Cardiac septum (tissue), 1 donor: Measurements from ENCODE around the gene GRAMD1B. TPM values are rescaled to one million over a fixed set of nuclear protein-coding genes. Genes with fewer than 3 reads are reported as not detected.
A peak's percentile ranks its signal among the peaks of the same experiment; 100 is the strongest.

Experiments used
- DNase-seq: peaks from one replicate; pipeline ENCODE4 v3.0.0-alpha.2; 2020; ENCODE audit warnings: low spot score
- intact Hi-C: fragments of 100-400 bp; cut with DNase I; formaldehyde crosslinking; loops from one replicate; pipeline ENCODE4 v1.14.0; 2022
- long read RNA-seq: library from polyadenylated mRNA; unstranded; transcript quantifications from one replicate; pipeline ENCODE4 v2.0.0, GENCODE V29; 2021
- total RNA-seq: library from RNA; stranded (reverse); fragmentation: NEBNext Ultra II Directional; extraction: Animal tissue kit (Norgen Biotek cat#: 25700); gene quantifications from one replicate; pipeline ENCODE4 v1.2.1, GENCODE V29; 2021
- donor health status: DM: no; HTN: no; CAD: no.

GRAMD1B gene
- 15.3 TPM for total RNA-seq
- long read RNA-seq, partial matches to known transcripts = 1 of 13 reads
- long read RNA-seq, other reads (novel, unspliced or antisense) = 11 of 13 reads

DNA sequence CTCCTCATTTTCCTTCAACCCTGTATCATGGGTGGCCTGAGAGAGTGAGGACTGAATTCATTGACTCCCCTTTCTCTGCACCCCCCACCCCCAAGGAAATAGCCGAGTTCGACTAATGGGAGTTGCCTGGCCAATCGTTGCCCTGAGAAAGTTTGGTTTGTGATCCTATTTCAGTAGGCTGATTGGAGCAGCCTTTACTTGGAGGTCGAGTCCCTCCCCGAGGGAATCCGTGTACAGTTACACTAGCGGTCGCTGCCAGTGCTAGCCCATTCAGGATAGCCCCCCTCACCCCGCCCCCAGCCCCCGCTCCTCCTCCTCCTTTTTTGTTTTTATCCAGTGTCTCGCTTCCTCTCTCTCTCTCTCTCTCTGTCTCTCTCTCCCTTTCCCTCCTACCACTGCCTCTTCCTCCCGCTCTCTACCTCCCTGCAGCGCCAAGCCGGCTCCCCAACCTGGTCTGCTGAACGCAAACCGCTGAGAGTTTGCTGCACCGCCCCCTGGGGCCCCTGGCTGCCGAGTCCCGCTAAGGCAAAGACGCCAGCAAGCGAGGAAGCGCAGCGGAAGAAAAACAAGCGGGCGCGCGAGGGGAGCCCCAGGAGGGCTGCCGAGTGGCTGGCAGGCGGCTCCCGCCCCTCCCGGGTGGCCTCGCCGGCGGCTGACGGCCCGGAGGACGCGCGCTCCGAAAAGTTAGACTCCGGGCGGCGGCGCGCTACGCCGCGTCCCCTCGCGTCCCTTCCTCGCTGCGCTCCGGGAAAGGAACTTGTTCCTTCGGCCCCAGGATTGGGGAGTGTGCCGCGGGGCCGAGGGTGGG lies at the start of gene GRAMD1B:
TSS of gene GRAMD1B (plus strand) at position 357 of the 808 bp plus-strand sequence. CDS start 524 bp downstream, outside the sequence.
- intact Hi-C loops = no loop called here
- peak; percentile 81 for DNase-seq

- intact Hi-C loops = no loop called here
- no peak for DNase-seq
Measured at GRCh38 chr11:123381149-123381548, 48.9 kb upstream of the GRAMD1B start.

GRCh38 chr11:123381817-123382554 lies 48.1 kb upstream of the GRAMD1B start:
- no peak for DNase-seq
- intact Hi-C loops = no loop called here

- DNase-seq = no peak
- intact Hi-C loops = no loop called here
Measured at GRCh38 chr11:123382555-123383074, 47.5 kb upstream of the GRAMD1B start.

DNA sequence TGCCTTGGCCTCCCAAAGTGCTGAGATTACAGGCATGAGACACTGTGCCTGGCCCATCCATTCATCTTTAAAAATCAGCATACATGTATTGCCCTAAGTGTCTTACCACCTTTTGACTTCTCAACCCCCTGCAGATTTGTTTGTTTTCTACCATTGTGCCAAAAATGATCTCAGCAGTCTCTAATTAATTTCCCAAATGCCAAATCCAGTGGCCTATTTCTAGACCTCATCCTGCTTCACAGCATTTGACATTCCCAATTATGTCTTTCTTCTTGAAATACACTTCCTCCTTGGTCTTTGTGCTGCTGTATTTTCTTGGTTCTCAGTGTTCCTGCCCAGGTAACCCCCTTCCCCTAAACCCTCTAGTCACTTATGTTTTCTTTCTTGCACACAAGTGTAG lies 46.0 kb upstream of the GRAMD1B start:
- intact Hi-C loops = no loop called here
- DNase-seq = no peak

DNA sequence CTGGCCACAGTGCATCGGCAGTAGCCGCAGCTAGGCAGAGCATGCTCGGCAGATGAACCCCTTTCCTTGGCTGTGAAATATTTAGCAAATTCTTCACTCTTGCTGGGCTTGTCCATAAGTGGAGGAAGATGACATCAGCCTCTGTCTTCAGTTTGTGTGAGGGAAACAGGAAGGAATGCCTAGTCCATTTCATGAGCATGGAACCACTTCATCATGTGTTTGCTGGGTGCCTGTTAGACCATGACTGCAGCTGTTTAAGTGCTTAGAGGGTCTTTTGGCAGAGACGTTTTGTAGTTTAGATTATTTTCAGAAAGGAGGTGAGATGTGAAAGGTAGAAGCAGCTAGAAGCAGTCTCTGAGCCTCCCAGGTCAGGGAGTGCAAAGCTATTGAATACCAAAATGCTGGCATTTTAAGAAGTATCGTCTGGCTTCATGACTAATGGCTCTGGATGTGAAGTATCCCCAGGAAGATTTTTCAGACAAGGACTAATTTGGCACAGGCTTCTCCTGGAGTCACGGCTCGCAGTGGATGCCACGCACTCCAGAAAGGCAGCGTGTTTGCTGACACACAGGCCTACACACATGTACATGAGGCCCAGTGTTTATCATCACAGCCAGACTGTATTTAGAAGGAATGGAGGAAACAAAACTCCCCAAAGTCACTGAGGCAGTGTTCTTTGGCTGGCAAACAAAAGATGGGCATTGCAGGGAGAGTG lies 43.1 kb upstream of the GRAMD1B start:
- DNase-seq = no peak
- intact Hi-C loops = no loop called here

DNA sequence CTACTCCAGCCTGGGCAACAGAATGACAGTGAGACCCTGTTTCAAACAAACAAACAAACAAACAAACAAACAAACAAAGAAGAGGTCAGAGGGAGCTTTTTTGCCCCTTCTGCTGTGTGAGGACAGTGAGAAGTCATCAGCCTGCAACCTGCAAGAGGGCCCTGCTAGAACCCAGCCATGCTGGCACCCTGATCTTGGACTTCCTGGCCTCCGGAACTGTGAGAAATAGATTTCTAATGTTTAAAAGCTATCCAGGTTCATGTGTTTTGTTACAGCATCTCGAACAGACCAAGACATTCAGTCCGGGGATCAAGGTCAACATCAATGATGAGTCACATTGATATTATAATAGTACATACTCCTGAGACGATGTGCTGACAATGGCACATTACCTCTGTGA lies 41.4 kb upstream of the GRAMD1B start:
- intact Hi-C loops = no loop called here

GRCh38 chr11:123390146-123390545 lies 39.9 kb upstream of the GRAMD1B start:
- intact Hi-C loops = no loop called here
- DNase-seq = no peak

More for the DNA sequence above, 41.4 kb upstream of the GRAMD1B start:
- DNase-seq = no peak

DNA sequence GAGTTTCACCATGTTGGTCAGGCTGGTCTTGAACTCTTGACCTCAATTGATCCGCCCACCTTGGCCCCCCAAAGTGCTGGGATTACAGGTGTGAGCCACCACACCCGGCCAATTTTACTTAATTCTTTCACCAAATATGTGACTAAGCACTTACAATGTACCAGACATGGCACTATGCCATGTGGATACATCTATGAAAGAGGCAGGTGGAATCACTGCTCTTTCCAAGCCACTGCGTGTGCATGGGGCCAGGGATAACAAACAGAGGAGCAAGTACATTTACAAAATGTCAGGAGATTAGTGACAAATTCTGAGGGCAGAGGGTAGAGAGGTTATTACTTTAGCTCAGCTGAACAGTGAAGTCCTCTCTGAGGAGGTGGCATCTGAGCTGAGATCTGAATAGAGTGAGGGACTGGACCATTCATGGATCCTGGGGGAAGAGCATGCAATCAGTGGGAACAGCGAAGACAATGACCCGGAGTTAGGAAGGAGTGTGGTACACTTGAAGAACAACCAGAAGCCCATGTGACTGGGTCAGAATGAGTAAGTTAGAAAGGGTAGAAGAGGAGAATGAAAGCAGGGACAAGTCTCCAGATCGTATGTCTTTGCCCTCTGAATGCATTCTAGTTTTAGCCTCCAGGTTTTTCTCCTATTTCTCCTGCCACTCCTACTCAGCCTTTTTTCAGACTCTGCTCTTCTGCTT lies 38.3 kb upstream of the GRAMD1B start:
- intact Hi-C loops = no loop called here

GRCh38 chr11:123392431-123392830 lies 37.6 kb upstream of the GRAMD1B start:
- no peak for DNase-seq
- intact Hi-C loops = no loop called here

More for the DNA sequence above, 38.3 kb upstream of the GRAMD1B start:
- DNase-seq = no peak

DNA sequence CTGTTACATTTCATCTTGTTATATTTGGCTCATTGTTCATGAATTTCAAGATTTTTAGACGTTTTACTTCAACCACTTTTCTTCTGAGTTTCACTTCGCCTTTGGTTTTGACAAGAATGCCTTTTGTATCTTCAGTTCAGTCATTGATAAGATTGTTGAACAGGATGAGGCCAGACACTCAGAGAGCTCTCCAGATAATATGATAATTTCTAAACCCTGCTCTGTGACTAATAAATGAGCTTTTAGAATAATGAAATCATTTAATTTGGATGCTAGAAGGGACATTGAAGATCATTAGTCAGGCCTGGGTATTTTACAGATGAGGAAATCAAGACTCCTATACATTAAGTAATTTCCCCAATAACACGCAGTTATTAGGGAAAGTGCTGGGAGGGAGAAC lies 37.2 kb upstream of the GRAMD1B start:
- DNase-seq = no peak
- intact Hi-C loops = no loop called here

DNA sequence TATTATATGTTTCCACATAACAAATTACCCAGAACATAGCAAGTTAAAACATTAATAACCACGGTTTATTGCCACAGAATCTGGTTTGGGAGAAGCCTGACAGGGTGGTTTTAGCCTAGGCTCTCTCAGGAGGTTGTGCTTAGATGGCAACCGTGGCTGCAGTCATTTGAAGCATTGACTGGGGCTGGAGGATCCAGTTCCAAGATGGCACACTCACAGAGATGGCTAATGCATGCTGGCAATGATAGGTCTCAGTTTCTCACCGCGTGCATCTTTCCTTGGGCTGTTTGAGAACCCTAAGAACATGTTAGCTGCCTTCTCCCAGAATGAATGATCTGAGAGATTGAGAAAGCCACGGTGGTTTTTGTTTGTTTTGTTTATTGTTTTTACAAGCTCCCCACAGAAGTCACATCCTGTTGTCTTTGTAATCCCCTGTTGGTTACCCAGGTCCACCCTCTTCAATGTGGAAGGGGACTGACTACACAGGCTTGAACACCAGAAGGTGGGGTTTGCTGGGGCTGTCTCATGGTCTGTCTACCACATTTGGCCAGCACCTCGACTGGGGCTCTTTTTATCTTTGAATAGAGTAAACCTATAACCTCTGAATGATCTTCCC lies 36.6 kb upstream of the GRAMD1B start:
- no peak for DNase-seq
- intact Hi-C loops = no loop called here

DNA sequence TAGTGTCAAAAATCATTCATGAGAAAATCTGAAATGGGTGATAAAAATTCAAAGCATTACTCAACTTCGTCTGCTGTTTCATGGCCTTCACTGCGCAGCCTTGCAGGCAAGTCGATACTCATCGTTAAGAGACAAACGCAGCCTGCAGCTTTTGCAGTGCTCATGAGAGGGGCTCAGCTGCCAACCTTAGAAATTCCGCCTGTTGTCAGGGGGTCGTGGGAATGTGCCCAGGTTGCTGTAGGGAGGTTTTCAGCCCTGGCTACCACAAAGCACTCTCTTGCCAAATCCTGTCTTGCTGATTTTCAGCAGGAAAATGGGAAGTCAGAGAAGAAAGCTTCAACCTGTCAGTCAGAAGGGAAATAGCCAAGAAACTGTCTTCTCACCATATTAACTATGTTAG lies 25.4 kb upstream of the GRAMD1B start:
- intact Hi-C loops = loop anchor here (2.0 kb wide), 1 partner anchor 102 kb away; no protein-coding TSS in a partner anchor
- DNase-seq = no peak

GRCh38 chr11:123405123-123405592 lies 24.9 kb upstream of the GRAMD1B start:
- intact Hi-C loops = loop anchor here (2.0 kb wide), 1 partner anchor 102 kb away; no protein-coding TSS in a partner anchor
- no peak for DNase-seq

DNA sequence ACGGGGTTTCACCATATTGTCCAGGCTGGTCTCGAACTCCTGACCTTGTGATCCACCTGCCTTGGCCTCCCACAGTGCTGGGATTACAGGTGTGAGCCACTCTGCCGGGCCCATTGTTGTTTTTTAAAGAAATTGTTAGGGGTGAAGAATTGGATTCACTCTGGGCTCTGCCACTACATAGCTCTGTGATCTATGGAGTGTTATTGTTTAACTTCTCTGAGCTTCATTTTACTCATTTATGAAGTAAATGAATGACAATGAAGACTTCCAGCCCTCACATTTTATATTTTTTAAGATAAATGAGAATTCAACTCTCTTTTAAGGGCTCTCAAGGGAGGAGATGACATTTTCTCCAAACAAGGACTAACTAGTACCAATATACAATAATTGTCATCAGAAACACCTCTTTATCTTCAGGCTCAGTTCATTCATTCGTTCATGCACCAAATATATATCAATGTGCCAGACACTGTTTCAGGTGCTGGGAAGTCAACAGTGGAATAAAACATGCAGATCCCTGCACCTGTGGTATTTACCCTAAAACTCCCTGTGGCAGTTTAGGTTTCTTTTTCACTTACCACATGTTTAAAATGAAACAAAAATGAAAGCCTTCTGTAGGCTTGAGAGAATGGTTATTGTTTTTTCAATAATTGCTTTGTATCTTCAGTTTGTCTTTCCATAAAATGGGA lies 23.5 kb upstream of the GRAMD1B start:
- DNase-seq = no peak
- intact Hi-C loops = loop anchor here (1.0 kb wide), 1 partner anchor 72 kb away; no protein-coding TSS in a partner anchor

GRCh38 chr11:123407130-123407995 lies 22.7 kb upstream of the GRAMD1B start:
- DNase-seq = no peak
- intact Hi-C loops = loop anchor here (1.0 kb wide), 1 partner anchor 71 kb away; no protein-coding TSS in a partner anchor
